Measurements from ENCODE around the gene TMEM115. TPM values are rescaled to one million over a fixed set of nuclear protein-coding genes. Genes with fewer than 3 reads are reported as not detected.

TMEM115 gene
- total RNA-seq, 1 donor from 2014 or later, result 19.8 TPM

DNA sequence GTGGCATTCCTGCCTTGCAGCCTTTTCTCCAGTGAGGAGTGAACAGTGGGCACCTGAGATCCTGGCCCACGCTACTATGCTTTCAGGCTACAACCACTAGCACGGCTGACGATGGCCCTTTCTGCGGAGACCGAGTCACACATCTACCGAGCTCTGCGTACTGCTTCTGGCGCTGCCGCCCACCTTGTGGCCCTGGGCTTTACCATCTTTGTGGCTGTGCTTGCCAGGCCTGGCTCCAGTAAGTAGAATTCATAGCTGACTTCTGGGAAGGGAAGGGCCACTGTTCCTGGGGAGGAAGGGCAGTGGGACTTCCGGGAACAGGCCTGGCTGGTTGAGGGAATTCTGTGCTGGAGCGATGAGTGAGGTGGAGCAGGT, 8.0 kb downstream of the TMEM115 start:
- DNase-seq, result no peak

GRCh38 chr3:50350527-50351322, 8.6 kb downstream of the TMEM115 start, which contains the start of the genes CYB561D2 and NPRL2:
CYB561D2 (plus strand) TSS chr3:50350862; CDS start chr3:50351434, 572 bp downstream.
NPRL2 (minus strand) TSS chr3:50350775; CDS start chr3:50350652, 123 bp downstream.
- DNase-seq, result peak; percentile 96

DNA sequence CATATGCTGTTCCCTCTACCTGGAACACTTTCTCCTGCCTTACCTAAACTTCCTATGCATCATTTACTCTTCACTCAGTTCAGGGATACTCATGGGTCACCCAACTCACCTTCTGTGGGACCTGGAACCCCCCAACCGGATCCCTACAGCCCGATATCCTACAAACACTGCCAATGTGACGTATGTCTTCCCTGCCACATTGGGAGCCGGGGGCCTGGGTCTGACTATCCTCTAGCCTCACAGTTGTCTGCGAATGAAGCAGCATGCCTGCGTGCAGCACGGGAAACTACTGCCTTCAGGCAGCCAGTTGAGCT, 9.2 kb downstream of the TMEM115 start:
- no peak for DNase-seq

DNA sequence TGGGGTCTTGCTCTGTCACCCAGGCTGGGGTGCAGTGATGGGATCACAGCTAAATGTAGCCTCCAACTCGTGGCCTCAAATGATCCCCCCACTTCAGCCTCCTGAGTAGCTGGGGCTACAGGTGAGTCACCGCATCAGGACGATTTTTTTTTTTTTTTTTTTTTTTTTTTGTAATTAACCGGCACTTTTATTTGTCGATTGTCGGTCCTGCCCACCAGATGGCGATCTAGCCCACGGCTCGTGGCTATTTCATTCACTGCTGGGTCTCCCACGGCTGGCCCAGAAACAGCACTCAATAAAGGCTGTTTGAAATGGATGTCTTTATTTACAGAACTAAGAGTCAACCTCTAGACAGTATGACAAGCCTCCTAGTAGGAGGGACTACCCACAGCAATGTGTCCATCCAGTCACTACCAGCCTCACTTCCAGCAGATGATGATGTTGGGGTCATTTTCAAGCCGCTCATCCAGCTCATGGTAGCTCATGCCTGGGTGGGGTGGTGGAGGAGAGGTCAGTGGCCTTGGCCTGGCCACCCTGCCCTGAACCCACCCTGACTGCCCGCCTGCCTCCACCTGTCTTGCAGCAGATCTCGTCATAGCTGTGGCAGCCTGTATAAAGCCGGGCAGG, 12.0 kb downstream of the TMEM115 start:
- peak; percentile 29 for DNase-seq

GRCh38 chr3:50345586-50346234, 13.6 kb downstream of the TMEM115 start, which contains the start of gene ZMYND10:
ZMYND10 (minus strand) TSS chr3:50345732; CDS start chr3:50345579, 153 bp downstream.
- DNase-seq, result peak; percentile 14

GRCh38 chr3:50345008-50345407, 14.3 kb downstream of the TMEM115 start:
- no peak for DNase-seq

DNA sequence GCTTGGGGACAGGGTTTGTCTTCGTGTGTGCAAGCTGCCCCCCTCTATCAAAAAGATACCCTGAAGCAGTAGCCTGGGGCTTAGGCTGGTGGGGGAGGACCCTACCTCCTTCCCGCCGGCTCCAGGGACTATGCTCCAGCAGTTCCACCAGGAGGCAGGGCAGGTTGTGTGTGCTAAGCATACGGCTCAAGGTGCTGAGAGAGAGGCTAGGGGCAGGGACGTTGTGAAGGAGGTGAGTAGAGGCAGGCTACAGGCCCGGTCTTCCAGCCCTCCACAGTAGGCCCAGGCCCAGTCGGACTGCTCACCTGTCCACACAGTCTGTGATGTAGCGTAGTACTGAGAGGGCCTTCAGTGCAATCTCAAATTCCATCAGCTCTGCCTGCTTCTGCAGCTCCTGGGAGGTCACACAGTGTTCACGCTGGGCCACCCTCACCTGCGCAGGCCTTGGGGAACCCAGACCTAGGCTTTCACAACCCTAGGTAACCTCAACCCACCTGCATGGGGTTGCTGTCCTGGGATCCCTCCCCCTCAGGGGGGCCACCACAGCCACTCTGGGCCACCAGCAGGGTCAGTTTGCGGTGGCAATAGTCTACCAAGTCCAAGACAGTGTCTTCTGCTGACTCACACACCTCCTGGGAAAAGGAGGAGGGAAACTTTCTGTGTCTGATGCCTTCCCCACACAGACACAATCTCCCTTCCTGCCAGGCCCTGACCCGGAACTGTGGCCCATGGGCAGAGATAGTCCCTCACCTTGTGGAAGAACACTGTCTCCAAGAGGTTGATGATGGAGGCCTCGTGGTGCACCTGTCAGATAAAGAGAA, 16.3 kb downstream of the TMEM115 start:
- DNase-seq, result no peak

GRCh38 chr3:50341996-50342650, 17.2 kb downstream of the TMEM115 start:
- DNase-seq, result no peak

- DNase-seq, result no peak
These were observed 17.8 kb downstream of the TMEM115 start for GRCh38 chr3:50341537-50341936.

DNA sequence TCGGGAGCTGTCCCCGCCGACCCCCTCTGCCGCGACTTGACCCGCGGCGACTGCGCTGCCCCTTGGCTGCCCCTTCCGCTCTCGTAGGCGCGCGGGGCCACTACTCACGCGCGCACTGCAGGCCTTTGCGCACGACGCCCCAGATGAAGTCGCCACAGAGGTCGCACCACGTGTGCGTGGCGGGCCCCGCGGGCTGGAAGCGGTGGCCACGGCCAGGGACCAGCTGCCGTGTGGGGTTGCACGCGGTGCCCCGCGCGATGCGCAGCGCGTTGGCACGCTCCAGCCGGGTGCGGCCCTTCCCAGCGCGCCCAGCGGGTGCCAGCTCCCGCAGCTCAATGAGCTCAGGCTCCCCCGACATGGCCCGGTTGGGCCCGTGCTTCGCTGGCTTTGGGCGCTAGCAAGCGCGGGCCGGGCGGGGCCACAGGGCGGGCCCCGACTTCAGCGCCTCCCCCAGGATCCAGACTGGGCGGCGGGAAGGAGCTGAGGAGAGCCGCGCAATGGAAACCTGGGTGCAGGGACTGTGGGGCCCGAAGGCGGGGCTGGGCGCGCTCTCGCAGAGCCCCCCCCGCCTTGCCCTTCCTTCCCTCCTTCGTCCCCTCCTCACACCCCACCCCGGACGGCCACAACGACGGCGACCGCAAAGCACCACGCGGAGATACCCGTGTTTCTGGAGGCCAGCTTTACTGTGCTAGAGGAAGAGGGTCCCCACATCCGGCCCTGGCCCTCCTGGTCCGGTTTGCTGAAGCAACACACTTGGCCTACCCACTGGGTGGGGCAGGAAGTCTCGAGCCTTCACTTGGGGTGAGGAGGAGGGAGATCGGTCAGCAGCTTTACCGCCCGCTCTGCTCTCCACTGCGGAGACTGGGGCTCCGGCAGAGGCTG, 18.6 kb downstream of the TMEM115 start, which contains the start of gene RASSF1:
Gene RASSF1, minus strand, starts transcription at position 389 of the 882 bp plus-strand sequence. Its CDS starts 31 bp downstream, at position 358.
- no peak for DNase-seq

GRCh38 chr3:50340147-50340447, 19.2 kb downstream of the TMEM115 start:
- DNase-seq, result no peak

GRCh38 chr3:50339485-50340146, 19.7 kb downstream of the TMEM115 start:
- DNase-seq, result no peak

DNA sequence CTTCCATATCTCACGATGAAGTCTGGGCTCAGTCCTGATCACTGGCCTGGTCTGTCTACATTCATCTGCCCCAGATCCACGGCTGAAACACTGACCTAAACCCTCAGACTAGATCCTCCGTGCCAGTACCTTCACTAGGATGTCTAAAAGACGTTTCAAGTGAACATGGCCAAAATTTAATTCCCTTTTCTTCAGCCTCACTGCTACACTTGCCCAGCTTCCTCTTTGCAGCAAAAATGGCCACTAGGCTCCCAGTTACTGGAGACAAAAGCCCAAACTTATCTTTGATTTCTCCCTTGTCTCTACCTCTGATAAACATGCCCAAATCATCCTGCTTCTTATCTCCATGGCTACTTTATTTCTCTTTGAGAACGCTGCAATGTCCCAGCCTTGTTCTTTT, 20.4 kb downstream of the TMEM115 start:
- no peak for DNase-seq

DNA sequence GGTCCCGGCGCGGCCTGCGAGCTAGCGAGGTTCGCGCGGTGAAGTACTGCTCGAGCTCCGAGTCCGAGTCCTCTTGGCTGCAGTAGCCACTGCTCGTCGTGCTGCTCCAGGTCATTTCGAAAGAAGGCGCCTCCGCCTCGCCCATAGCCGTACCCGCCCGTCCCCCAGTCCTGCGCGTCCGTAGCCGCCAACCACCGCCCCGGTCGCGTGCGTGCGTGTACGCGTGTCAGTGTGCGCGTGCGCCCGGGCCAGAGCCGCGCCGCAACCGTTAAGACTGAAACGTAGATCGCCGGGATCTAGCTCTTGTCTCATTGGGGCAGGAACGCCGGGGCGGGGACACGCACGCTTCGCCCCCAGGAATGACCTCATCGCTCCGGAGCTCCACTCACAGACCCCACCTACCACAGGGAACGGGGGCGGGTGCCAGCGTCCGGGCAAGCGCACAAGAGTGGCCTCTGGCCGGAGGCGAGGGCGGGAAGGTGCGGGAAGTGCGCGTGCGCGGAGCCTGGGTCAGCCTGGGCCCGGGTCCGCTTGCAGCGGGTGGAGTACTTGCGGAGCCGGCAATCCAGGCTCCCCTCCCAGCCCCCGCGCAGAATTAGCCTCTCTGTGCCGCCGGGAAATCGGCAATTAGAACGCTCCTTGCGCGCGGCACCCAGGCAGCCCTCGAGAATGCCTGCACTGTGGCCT, 22.0 kb downstream of the TMEM115 start:
- DNase-seq, result peak; percentile 98

- no peak for DNase-seq
These were observed 22.7 kb downstream of the TMEM115 start for GRCh38 chr3:50336452-50337174.

- DNase-seq, result no peak
These were observed 24.8 kb downstream of the TMEM115 start for GRCh38 chr3:50334339-50335075.

- DNase-seq, result no peak
These were observed 25.5 kb downstream of the TMEM115 start for GRCh38 chr3:50333744-50334328.

Data from occipital lobe (tissue), 2 donors.